ENCODE data around the gene ACSS3. TPM values are rescaled to one million over a fixed set of nuclear protein-coding genes. Genes with fewer than 3 reads are reported as not detected.

Gene ACSS3
- total RNA-seq, 1 experiment from 2014 or later: 19.3 TPM

- Mint-ChIP-seq H3K4me1 (no peaks in the 10 kb centered on the region), H3K9me3 (no peaks in the 10 kb centered on the region; a peak in 1 of 5 replicates), H3K4me3 (no peak overlapping the region), H3K27ac (no peak overlapping the region), H3K27me3 (ENCODE audit: low read depth) (no peaks in the 10 kb centered on the region; the same call in 1 of the 2 replicates), H3K36me3 (ENCODE audit: insufficient read depth in 1 of 3, low read depth in 3 of 3) (no peaks in the 10 kb centered on the region)
- Histone ChIP-seq H3K18ac (ENCODE audit: insufficient read length, low read depth, low read length) (no peak overlapping the region), H3K27ac (ENCODE audit: insufficient read length, low read depth, low read length) (no peak overlapping the region), H4K5ac (ENCODE audit: insufficient read length, low read depth, low read length) (no peak overlapping the region), H4K8ac (replicated peaks; ENCODE audit: insufficient read length, low read depth, low read length) (no peak overlapping the region), H3K27me3 (ENCODE audit: insufficient read depth, low read length) (no peaks in the 10 kb centered on the region), H2AK5ac (ENCODE audit: insufficient read length, low read length) (no peak overlapping the region), H3K9ac (ENCODE audit: extremely low read depth, insufficient read length, low read length) (no peak overlapping the region), H3K23ac (ENCODE audit: insufficient read length, low read depth, low read length) (no peak overlapping the region), H3T11ph (ENCODE audit: low read length) (no peak overlapping the region), H2BK120ac (ENCODE audit: low read depth, low read length, poor library complexity, severe bottlenecking) (no peak overlapping the region), H2AFZ (ENCODE audit: low read length) (no peak overlapping the region), H2BK12ac (ENCODE audit: insufficient read length, low read depth, low read length) (no peak overlapping the region), H3K4me2 (ENCODE audit: insufficient read depth, insufficient read length, low read length) (no peak overlapping the region), H3K4ac (ENCODE audit: low read depth, low read length) (no peak overlapping the region), H2BK15ac (ENCODE audit: low read depth, low read length) (no peak overlapping the region), H3K79me1 (ENCODE audit: insufficient read depth, low read depth, low read length, poor library complexity, severe bottlenecking) (no peaks in the 10 kb centered on the region), H3K79me2 (ENCODE audit: insufficient read depth, low read length) (no peaks in the 10 kb centered on the region), H2BK20ac (ENCODE audit: low read depth, low read length, poor library complexity, severe bottlenecking) (no peak overlapping the region), H3K14ac (ENCODE audit: insufficient read depth, low read length) (no peak overlapping the region), H2BK5ac (ENCODE audit: insufficient read length, low read length) (no peak overlapping the region), H3K4me1 (ENCODE audit: insufficient read depth, low read length) (no peaks in the 10 kb centered on the region), H4K91ac (ENCODE audit: insufficient read length, low read depth, low read length) (no peak overlapping the region), H4K20me1 (ENCODE audit: control insufficient read depth, insufficient read depth, insufficient read length) (no peaks in the 10 kb centered on the region), H3K23me2 (ENCODE audit: insufficient read length, low read depth, low read length, poor library complexity, severe bottlenecking) (no peaks in the 10 kb centered on the region), H3K9me3 (ENCODE audit: control insufficient read depth, low read depth, low read length) (no peaks in the 10 kb centered on the region), H3K56ac (ENCODE audit: insufficient read length, low read depth, low read length) (no peak overlapping the region)
- WGBS (ENCODE audit: extremely low coverage, insufficient read length, low lambda C conversion rate): no CpG with 5 or more reads among the region's 12 CpGs
- TF ChIP-seq CTCF (conservative IDR thresholded peaks at IDR 0.05): no peak
- no peak for DNase-seq
Measured at GRCh38 chr12:81294325-81295190, 216.7 kb downstream of the ACSS3 start.

Measured in H9 (cell line).